HFFc6 (cell line): ENCODE measurements around the gene TGFBI. TPM values are rescaled to one million over a fixed set of nuclear protein-coding genes. Genes with fewer than 3 reads are reported as not detected.
"Not testable (repeated sequence)": the region's sequence is repeated elsewhere in the genome, so short reads cannot be mapped to it uniquely, and the experiment has no call there.

ENCODE experiments used
- DNase-seq: peaks from one replicate; pipeline ENCODE4 v3.0.0-alpha.2; 2018
- H3K27ac Mint-ChIP-seq: 2 replicates; pipeline ENCODE4 v1.8.0; 2020; ENCODE audit warnings: mild to moderate bottlenecking, mixed read lengths
- H3K27me3 Mint-ChIP-seq: 2 replicates; pipeline ENCODE4 v1.8.0; 2021; ENCODE audit warnings: mild to moderate bottlenecking, moderate library complexity, mixed read lengths; ENCODE audit not compliant: insufficient read depth
- H3K36me3 Mint-ChIP-seq: 2 replicates; pipeline ENCODE4 v1.8.0; 2021; ENCODE audit warnings: low read depth, mixed read lengths
- H3K4me1 Mint-ChIP-seq: 2 replicates; pipeline ENCODE4 v1.8.0; 2020; ENCODE audit warnings: low read depth, mixed read lengths
- H3K4me3 Mint-ChIP-seq: 2 replicates; pipeline ENCODE4 v1.8.0; 2020; ENCODE audit warnings: mild to moderate bottlenecking, moderate library complexity, mixed read lengths
- H3K9me3 Mint-ChIP-seq: 2 replicates; pipeline ENCODE4 v1.8.0; 2020; ENCODE audit warnings: mild to moderate bottlenecking, mixed read lengths
- total RNA-seq, 6 experiments: library from RNA; stranded (reverse); fragmentation: NEBNext Ultra II Directional; extraction: Animal tissue kit (Norgen Biotek cat#: 25700); gene quantifications; 2 replicates in 1 of 6; 3 replicates in 5 of 6; pipeline ENCODE4 v1.2.3, GENCODE V29; 2021
- TF ChIP-seq, protein P1 (sequence below): fragments of 200-600 bp; sonication (generic); IDR thresholded peaks from 2 replicates; pipeline ENCODE4 v1.5.0; 2021; ENCODE audit warnings: antibody characterized with exemption, mild to moderate bottlenecking

The TGFBI gene
- total RNA-seq, 6 experiments from 2014 or later = 529 to 911 (median 784) TPM

DNA sequence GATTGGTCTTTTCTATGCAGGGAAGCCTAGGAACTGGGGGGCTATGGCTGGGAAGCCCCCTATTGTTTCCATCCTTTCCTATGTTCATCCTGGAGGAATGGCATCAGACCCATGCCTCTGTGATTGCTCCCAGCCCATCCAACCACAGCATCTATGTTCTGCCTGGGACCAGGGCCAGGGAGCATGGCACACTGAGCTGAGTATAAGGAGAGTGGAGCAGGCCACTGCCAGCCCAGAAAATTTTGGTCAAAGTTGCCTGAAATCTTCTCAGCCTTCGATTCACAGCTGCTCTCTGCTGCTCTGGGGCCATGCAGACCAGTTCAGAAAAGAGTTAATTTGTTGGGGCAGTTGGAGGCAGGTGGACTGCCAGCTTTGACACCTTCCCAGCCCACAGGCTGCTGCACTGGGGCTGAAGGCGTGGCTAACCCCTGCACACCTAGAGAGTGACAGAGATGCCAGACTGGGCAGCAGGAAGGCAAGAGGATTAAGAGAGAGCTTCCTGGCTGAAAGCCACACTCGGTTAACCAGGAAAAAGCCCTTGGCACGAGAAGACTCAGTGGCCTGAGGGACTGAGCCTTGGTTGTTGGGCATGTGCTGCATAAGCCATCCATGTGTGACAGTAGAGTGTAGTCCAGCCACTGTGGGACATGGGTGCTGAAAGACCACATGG lies 12.1 kb downstream of the TGFBI start:
- Mint-ChIP-seq H3K4me1 (peaks cover 52% of the 10 kb centered on the region), H3K9me3 (peaks cover 12% of the 10 kb centered on the region), H3K27ac (no peak overlapping the region), H3K27me3 (no peaks in the 10 kb centered on the region; the same call in 1 of the 2 replicates), H3K4me3 (no peak overlapping the region), H3K36me3 (peaks cover 36% of the 10 kb centered on the region)
- TF ChIP-seq, protein P1, sequence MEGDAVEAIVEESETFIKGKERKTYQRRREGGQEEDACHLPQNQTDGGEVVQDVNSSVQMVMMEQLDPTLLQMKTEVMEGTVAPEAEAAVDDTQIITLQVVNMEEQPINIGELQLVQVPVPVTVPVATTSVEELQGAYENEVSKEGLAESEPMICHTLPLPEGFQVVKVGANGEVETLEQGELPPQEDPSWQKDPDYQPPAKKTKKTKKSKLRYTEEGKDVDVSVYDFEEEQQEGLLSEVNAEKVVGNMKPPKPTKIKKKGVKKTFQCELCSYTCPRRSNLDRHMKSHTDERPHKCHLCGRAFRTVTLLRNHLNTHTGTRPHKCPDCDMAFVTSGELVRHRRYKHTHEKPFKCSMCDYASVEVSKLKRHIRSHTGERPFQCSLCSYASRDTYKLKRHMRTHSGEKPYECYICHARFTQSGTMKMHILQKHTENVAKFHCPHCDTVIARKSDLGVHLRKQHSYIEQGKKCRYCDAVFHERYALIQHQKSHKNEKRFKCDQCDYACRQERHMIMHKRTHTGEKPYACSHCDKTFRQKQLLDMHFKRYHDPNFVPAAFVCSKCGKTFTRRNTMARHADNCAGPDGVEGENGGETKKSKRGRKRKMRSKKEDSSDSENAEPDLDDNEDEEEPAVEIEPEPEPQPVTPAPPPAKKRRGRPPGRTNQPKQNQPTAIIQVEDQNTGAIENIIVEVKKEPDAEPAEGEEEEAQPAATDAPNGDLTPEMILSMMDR = no peak
- no peak for DNase-seq

DNA sequence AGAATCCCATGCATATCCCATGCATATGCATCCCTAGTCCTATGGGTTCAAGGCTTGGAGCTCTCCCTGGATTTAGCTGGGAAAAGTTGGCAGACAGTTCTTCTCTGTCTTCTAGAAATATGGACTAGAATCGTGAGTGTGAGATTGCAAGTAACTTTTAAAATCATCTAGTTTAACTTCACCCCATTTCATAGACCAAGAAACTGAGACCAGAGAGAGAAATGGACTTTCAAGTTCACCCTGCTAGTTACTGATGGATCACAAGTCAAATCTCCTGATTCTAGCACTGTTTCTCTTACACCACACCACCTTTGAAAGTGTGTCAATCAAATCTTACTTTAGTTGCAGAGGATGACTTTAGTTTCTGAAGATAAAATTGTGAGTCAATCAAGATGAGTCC lies 13.4 kb downstream of the TGFBI start:
- Mint-ChIP-seq H3K4me1 (peaks cover 39% of the 10 kb centered on the region), H3K27me3 (no peaks in the 10 kb centered on the region; the same call in 1 of the 2 replicates), H3K36me3 (peaks cover 34% of the 10 kb centered on the region), H3K9me3 (peaks cover 12% of the 10 kb centered on the region), H3K27ac (no peak overlapping the region; the same call in 1 of the 2 replicates), H3K4me3 (no peak overlapping the region)
- TF ChIP-seq, protein P1 = no peak
- no peak for DNase-seq

DNA sequence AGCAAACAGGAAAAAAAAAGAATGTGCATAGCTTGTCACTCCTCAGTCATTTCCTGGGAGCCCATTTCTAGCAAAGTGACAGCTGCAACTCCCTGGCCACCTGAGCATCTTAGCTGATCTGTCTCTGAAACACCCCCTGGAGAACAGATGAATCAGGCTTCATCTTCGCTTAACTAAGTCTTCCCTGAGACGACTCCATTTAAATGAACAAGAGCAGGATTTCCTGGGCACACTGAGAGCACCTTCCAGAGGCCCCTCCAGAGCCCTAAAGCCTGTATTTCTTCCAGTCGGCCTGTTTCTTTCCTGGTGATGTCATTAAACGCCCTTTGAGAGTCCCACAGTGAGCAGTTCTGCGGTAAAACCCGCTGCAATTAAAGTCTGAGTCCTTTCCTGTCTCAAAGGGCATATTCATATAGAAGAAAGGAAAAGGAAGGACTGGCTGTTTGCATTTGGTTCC lies 13.9 kb downstream of the TGFBI start:
- Mint-ChIP-seq H3K27me3 (no peaks in the 10 kb centered on the region; the same call in 1 of the 2 replicates), H3K36me3 (peaks cover 35% of the 10 kb centered on the region), H3K4me1 (peaks cover 33% of the 10 kb centered on the region), H3K27ac (peak overlapping the region; percentile 50; the same call in 1 of the 2 replicates), H3K9me3 (peaks cover 9% of the 10 kb centered on the region), H3K4me3 (no peak overlapping the region)
- TF ChIP-seq, protein P1 = no peak
- no peak for DNase-seq

DNA sequence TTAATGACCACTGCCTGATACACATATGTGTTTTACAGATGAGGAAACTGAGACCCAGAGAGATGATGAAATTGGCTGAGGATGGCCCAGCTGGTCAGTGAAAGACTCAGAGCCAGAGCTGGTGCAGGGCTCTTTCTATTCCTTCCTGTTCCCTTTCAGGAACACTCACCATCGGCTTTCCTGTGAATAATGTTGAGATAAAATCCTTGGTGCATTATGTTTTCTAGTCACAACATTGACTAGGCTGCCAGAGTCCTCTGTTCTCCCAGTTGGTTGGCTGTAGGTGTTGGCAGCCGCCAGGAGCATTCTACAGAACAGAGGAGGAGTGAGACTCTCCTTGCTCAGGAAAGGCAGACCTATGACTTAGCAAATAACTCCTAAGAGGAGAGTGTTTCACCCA lies 14.8 kb downstream of the TGFBI start:
- TF ChIP-seq, protein P1 = no peak
- Mint-ChIP-seq H3K27ac (peak overlapping the region; percentile 49), H3K4me1 (peaks cover 28% of the 10 kb centered on the region), H3K4me3 (no peak overlapping the region), H3K27me3 (peaks cover 2% of the 10 kb centered on the region; the same call in 1 of the 2 replicates), H3K9me3 (no peaks in the 10 kb centered on the region; the same call in 1 of the 2 replicates), H3K36me3 (peaks cover 34% of the 10 kb centered on the region)
- DNase-seq = no peak

DNA sequence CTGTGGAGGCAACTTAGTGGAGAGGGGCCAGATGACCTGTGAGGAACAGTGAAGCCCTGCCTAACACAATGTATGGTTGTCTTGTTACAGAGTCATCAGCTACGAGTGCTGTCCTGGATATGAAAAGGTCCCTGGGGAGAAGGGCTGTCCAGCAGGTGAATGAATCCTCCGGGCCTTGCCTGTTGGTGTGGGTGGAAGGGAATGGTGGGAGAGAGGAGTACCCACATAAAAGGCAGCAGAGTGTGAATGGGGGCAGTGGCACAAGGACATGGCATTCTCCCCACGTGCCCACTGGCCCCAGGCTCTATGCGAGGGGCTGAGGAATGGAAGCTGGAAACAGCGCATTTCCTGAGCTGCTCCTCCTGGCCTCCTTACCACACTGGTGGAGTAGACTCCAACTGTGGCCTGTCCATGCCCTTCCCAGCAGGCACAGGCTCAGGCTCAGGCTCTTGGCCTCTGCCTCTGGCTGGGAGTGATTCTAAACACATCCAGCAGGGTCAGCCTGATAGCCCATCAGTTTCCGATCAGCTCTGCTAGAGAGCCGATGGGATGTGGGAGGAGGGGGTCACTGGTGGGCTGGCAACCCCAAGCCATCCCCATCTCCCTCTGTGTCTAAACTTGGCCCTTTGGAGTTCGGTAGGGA lies 15.3 kb downstream of the TGFBI start:
- no peak overlapping the region for H3K4me3 Mint-ChIP-seq
- H3K27me3 Mint-ChIP-seq = peaks cover 3% of the 10 kb centered on the region; the same call in 1 of the 2 replicates
- H3K27ac Mint-ChIP-seq = peak overlapping the region; percentile 49
- H3K4me1 Mint-ChIP-seq = peaks cover 33% of the 10 kb centered on the region
- TF ChIP-seq, protein P1 = no peak
- H3K36me3 Mint-ChIP-seq = peaks cover 34% of the 10 kb centered on the region
- H3K9me3 Mint-ChIP-seq = no peaks in the 10 kb centered on the region
- DNase-seq = no peak

DNA sequence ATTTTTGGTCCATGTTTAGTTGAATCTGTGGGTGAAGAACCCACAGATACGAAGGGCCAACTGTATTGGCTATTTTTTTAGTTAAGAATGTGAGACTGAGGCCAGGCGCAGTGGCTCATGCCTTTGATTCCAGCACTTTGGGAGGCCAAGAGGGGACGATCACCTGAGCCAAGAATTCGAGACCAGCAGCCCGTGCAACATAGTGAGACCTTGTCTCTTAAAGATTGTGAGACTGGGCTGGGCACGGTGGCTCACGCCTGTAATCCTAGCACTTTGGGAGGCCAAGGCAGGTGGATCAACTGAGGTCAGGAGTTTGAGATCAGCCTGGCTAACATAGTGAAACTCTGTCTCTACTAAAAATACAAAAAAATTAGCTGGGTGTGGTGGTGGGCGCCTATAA lies 16.2 kb downstream of the TGFBI start:
- H3K4me1 Mint-ChIP-seq = peaks cover 33% of the 10 kb centered on the region
- H3K27me3 Mint-ChIP-seq, DNase-seq, H3K9me3 Mint-ChIP-seq, H3K4me3 Mint-ChIP-seq, H3K27ac Mint-ChIP-seq: not testable (repeated sequence)
- peaks cover 32% of the 10 kb centered on the region for H3K36me3 Mint-ChIP-seq
